HEK293T (cell line): ENCODE data around the gene ZNF414.

Experiments used
- CTCF ChIA-PET: fragments of 350-600 bp; formaldehyde crosslinking; extraction: SDS; loops from one replicate; lab custom pipeline; 2021; ENCODE audit warnings: antibody characterized with exemption, inconsistent platforms; lab: Yijun Ruan, JAX
- POLR2A ChIA-PET: fragments of 350-600 bp; formaldehyde crosslinking; extraction: SDS; loops from one replicate; lab custom pipeline; 2020; ENCODE audit warnings: antibody characterized with exemption, inconsistent platforms; lab: Yijun Ruan, JAX
- DNase-seq: peaks from one replicate; pipeline ENCODE4 v3.0.0; 2012; ENCODE audit warnings: mixed read lengths; ENCODE audit errors: extremely low spot score
- ARNT ChIP-seq: fragments of 450-650 bp; IDR thresholded peaks from 2 replicates; pipeline ENCODE4 v1.6.1; 2017; ENCODE audit warnings: mild to moderate bottlenecking
- BHLHE40 ChIP-seq: fragments of 450-650 bp; IDR thresholded peaks from 2 replicates; pipeline ENCODE4 v1.6.1; 2016; ENCODE audit warnings: mild to moderate bottlenecking, moderate library complexity, borderline replicate concordance
- CTBP1 ChIP-seq: fragments of 450-650 bp; IDR thresholded peaks from 2 replicates; pipeline ENCODE4 v1.6.1; 2016; ENCODE audit warnings: borderline replicate concordance
- ELF4 ChIP-seq: fragments of 450-650 bp; IDR thresholded peaks from 2 replicates; pipeline ENCODE4 v1.6.1; 2017; ENCODE audit warnings: antibody characterized with exemption
- FOXA1 ChIP-seq: fragments of 450-650 bp; IDR thresholded peaks from 2 replicates; pipeline ENCODE4 v1.6.1; 2016; ENCODE audit warnings: mild to moderate bottlenecking
- FOXK2 ChIP-seq: fragments of 450-650 bp; IDR thresholded peaks from 2 replicates; pipeline ENCODE4 v1.6.1; 2016; ENCODE audit warnings: mild to moderate bottlenecking
- FOXM1 ChIP-seq: fragments of 450-650 bp; IDR thresholded peaks from 2 replicates; pipeline ENCODE4 v1.6.1; 2017; ENCODE audit warnings: mild to moderate bottlenecking, borderline replicate concordance
- HDGF ChIP-seq: fragments of 450-650 bp; IDR thresholded peaks from 2 replicates; pipeline ENCODE4 v1.6.1; 2017; ENCODE audit warnings: antibody characterized with exemption, borderline replicate concordance
- L3MBTL2 ChIP-seq: fragments of 450-650 bp; conservative IDR thresholded peaks from 2 replicates; pipeline ENCODE4 v1.6.1; 2016; ENCODE audit warnings: mild to moderate bottlenecking
- LEF1 ChIP-seq: fragments of 450-650 bp; IDR thresholded peaks from 2 replicates; pipeline ENCODE4 v1.6.1; 2017; ENCODE audit warnings: mild to moderate bottlenecking, borderline replicate concordance
- NFRKB ChIP-seq: fragments of 450-650 bp; IDR thresholded peaks from 2 replicates; pipeline ENCODE4 v1.6.1; 2016; ENCODE audit warnings: mild to moderate bottlenecking, moderate library complexity
- SP1 ChIP-seq: fragments of 450-650 bp; IDR thresholded peaks from 2 replicates; pipeline ENCODE4 v1.6.1; 2017
- SUZ12 ChIP-seq: fragments of 450-650 bp; IDR thresholded peaks from 2 replicates; pipeline ENCODE4 v1.6.1; 2016; ENCODE audit warnings: mild to moderate bottlenecking
- TARDBP ChIP-seq: fragments of 450-650 bp; IDR thresholded peaks from 2 replicates; pipeline ENCODE4 v1.6.1; 2016
- ZNF384 ChIP-seq: fragments of 450-650 bp; IDR thresholded peaks from 2 replicates; pipeline ENCODE4 v1.6.1; 2016
- TF ChIP-seq, protein P1 (sequence below): fragments of 450-650 bp; IDR thresholded peaks from 2 replicates; pipeline ENCODE4 v1.6.1; 2016

ZNF414 gene

DNA sequence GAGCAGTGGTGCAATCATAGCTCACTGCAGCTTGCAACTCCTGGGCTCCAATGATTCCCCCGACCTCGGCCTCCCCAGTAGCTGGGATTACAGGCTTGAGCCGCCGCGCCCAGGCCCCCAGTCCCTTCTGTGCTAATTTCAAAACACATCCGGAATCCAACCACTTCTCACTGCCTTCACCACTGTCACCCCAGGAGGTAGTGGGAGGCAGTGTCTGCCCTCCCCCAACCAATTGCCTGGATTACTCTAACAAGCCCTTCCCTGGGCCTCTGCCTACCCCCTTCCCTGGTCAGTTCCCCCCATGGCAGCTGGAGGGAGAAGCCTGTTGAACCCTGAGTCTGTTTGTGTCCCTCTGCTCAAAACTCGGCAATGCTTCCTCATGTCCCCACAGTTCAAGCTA lies 13.8 kb downstream of the ZNF414 start:
- DNase-seq: no peak
- ChIA-PET CTCF (no interaction called here), POLR2A (interaction anchor here (0.9 kb wide), 1 partner anchor 13 kb away, joined by 4 read pairs; the partner anchor contains the start of gene ZNF414)
- TF ChIP-seq FOXA1 (no peak), HDGF (no peak), SP1 (no peak), L3MBTL2 (no peak), ELF4 (no peak), NFRKB (no peak), TARDBP (no peak), LEF1 (no peak), BHLHE40 (no peak), FOXK2 (no peak), CTBP1 (no peak), FOXM1 (no peak), ARNT (no peak), ZNF384 (no peak), SUZ12 (no peak)
- TF ChIP-seq, protein P1, sequence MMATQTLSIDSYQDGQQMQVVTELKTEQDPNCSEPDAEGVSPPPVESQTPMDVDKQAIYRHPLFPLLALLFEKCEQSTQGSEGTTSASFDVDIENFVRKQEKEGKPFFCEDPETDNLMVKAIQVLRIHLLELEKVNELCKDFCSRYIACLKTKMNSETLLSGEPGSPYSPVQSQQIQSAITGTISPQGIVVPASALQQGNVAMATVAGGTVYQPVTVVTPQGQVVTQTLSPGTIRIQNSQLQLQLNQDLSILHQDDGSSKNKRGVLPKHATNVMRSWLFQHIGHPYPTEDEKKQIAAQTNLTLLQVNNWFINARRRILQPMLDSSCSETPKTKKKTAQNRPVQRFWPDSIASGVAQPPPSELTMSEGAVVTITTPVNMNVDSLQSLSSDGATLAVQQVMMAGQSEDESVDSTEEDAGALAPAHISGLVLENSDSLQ: no peak

DNA sequence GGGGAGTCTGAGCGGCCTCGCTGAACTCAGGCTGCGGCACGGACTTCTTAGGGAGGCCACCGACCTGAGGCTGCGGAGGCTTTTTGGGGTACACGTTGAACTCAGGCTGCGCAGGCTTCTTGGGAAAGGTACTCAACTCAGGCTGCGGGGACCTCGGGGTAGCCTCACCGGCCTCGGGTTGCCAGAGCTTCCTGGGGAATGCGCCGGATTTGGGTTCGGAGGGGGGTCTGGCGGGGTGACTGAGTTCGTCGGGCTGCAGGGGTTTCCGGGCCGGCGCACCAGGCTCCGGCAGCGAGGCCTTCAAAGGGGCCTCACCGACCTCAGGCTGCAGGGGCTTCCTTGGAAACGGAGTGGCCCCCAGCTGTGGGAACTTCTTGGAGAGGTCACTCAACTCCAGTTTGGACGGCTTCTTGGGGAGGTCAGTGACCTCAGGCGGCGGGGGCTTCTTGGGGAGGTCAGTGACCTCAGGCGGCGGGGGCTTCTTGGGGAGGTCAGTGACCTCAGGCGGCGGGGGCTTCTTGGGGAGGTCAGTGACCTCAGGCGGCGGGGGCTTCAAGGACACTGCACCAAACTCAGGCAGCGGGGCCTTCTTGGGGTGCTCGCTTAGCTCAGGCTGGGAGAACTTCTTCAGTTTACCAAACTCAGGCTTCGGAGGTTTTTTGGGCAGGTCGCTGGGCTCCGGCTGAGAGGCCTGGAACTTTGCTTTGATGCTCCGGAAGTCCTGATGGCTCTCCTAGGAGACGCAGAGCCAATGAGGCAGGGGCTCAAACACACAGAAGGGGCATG lies 14.7 kb downstream of the ZNF414 start:
- DNase-seq: no peak
- ChIA-PET POLR2A (interaction anchor here (0.9 to 3.0 kb wide), 2 partner anchors 14 kb away, joined by 4 to 12 read pairs; partner anchors contain the start of gene ZNF414), CTCF (no interaction called here)
- no peak for TF ChIP-seq ZNF384
- TF ChIP-seq LEF1: no peak
- TF ChIP-seq FOXM1: no peak
- TF ChIP-seq TARDBP: no peak
- TF ChIP-seq NFRKB: no peak
- no peak for TF ChIP-seq CTBP1
- no peak for TF ChIP-seq FOXA1
- TF ChIP-seq ARNT: no peak
- TF ChIP-seq, protein P1: no peak
- no peak for TF ChIP-seq BHLHE40
- no peak for TF ChIP-seq FOXK2
- TF ChIP-seq HDGF: no peak
- no peak for TF ChIP-seq SUZ12
- no peak for TF ChIP-seq SP1
- no peak for TF ChIP-seq L3MBTL2
- TF ChIP-seq ELF4: no peak

DNA sequence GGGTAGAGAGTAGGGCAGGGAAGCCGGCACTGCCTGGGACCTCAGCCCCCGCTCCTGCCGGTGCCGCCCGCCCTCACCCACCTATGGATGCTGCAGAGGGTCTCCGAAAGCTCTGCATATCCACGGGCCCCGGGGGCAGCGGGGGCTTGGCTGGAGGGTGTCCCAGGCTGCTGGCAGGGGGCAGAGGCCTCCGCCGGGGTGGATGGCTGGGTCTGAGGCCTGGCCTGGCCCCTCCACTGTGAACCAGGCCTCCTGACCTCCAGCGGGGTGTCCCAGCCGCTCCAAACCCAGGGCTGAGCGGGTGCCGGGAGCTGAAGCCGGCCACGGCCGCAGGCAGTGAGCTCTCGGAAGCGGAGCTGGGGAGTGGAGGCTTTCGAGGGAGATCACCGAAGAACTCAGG lies 15.7 kb downstream of the ZNF414 start:
- POLR2A ChIA-PET: interaction anchor here (3.0 kb wide), 1 partner anchor 15 kb away, joined by 12 read pairs; the partner anchor contains the start of gene ZNF414
- CTCF ChIA-PET: no interaction called here
- TF ChIP-seq FOXM1 (no peak), ARNT (no peak), ELF4 (no peak), ZNF384 (no peak), LEF1 (no peak), SP1 (no peak), TARDBP (no peak), FOXA1 (no peak), NFRKB (no peak), CTBP1 (no peak), FOXK2 (no peak), HDGF (no peak), BHLHE40 (no peak)
- no peak for DNase-seq

DNA sequence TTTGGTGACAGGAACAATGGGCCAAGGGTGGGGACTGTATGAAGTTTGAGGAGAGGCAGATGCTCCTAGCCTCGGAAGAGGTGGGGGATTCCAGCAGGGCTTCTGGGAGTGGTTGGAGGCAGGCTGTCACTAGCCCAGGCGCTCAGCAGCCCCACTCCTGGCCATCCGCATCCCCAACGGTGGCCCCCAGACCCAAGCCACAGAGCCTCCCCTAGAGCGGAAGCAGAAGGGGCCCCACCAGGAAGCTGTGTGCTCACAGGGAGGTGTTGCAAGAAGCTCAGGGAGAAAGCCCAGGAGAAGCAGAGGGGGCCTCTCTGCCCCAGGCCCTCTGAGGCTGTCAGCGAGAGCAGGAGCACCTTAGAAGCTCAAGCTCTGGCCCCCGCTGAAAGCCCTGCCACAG lies 19.8 kb downstream of the ZNF414 start:
- DNase-seq: no peak
- POLR2A ChIA-PET: interaction anchor here (0.6 to 3.1 kb wide), 3 partner anchors 12 to 22 kb away, joined by 3 to 12 read pairs (median 3); partner anchors contain the start of gene ZNF414
- CTCF ChIA-PET: interaction anchor here (0.6 to 1.1 kb wide), 3 partner anchors 11 to 96 kb away, joined by 3 to 4 read pairs (median 4); no protein-coding TSS in a partner anchor
- TF ChIP-seq ARNT (no peak), FOXA1 (no peak), NFRKB (no peak), L3MBTL2 (no peak), ZNF384 (no peak)

DNA sequence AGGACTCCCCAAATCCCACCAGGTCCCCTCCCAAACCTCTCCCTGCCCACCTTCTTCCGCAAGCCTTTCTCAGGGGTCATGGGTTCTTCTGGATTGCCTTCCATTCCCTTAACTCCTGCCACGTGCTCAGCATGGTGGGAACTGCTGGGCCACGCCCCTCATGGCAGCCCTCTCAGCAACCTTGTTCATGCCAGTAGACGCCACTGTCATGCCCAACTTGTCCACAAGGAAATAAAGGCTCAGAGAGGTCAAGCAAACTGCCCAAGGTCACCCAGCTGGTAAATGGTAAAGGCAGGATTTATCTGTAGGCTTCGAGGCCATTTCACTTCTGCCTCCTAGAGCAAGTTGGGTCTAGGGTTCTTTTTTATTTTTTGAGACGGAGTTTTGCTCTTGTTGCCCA lies 22.4 kb downstream of the ZNF414 start:
- DNase-seq: no peak
- ChIA-PET POLR2A (interaction anchor here (2.0 kb wide), 1 partner anchor 22 kb away, joined by 8 read pairs; the partner anchor contains the start of gene ZNF414), CTCF (interaction anchor here (0.7 kb wide), 1 partner anchor 44 kb away, joined by 6 read pairs; no protein-coding TSS in a partner anchor)
- TF ChIP-seq BHLHE40 (no peak), FOXK2 (no peak), L3MBTL2 (no peak), TARDBP (no peak), SUZ12 (no peak), NFRKB (no peak), ELF4 (no peak), ARNT (no peak), FOXM1 (no peak), CTBP1 (no peak)
- TF ChIP-seq, protein P1: no peak
